GM19463 (cell line): ENCODE data around the gene DNAJB13.

ENCODE experiments used
- ATAC-seq: cut with Tn5 transposase; IDR thresholded peaks from one replicate; pipeline ENCODE4 v1.9.1; 2021; ENCODE audit warnings: mild to moderate bottlenecking, moderate library complexity; ENCODE audit not compliant: unreplicated experiment

Gene DNAJB13

GRCh38 chr11:73949912-73950311 lies 914 bp upstream of the DNAJB13 start:
- no peak for ATAC-seq

GRCh38 chr11:73951797-73952196 lies 971 bp downstream of the DNAJB13 start:
- no peak for ATAC-seq

GRCh38 chr11:73956876-73957653 lies 6.2 kb downstream of the DNAJB13 start:
- ATAC-seq = no peak

GRCh38 chr11:73957654-73958361 lies 7.0 kb downstream of the DNAJB13 start:
- ATAC-seq = no peak

GRCh38 chr11:73958521-73959141 lies 7.8 kb downstream of the DNAJB13 start:
- no peak for ATAC-seq

GRCh38 chr11:73961321-73961720 lies 10.5 kb downstream of the DNAJB13 start:
- no peak for ATAC-seq

- ATAC-seq = no peak
Observed at GRCh38 chr11:73962101-73962705, 11.4 kb downstream of the DNAJB13 start.

- no peak for ATAC-seq
Observed at GRCh38 chr11:73963861-73964260, 13.0 kb downstream of the DNAJB13 start.

- no peak for ATAC-seq
Observed at GRCh38 chr11:73965076-73965763, 14.4 kb downstream of the DNAJB13 start.

GRCh38 chr11:73965764-73966121 lies 14.9 kb downstream of the DNAJB13 start:
- no peak for ATAC-seq

GRCh38 chr11:73968356-73968966 lies 17.6 kb downstream of the DNAJB13 start:
- no peak for ATAC-seq

- ATAC-seq = no peak
Observed at GRCh38 chr11:73969091-73969490, 18.3 kb downstream of the DNAJB13 start.

GRCh38 chr11:73969991-73970800 lies 19.4 kb downstream of the DNAJB13 start:
- ATAC-seq = no peak

- ATAC-seq = no peak
Observed at GRCh38 chr11:73971175-73971719, 20.4 kb downstream of the DNAJB13 start.

- ATAC-seq = no peak
Observed at GRCh38 chr11:73972187-73972586, 21.4 kb downstream of the DNAJB13 start.

GRCh38 chr11:73972620-73973449 lies 22.0 kb downstream of the DNAJB13 start:
- ATAC-seq = no peak

- no peak for ATAC-seq
Observed at GRCh38 chr11:73974604-73975478, 24.0 kb downstream of the DNAJB13 start.

- ATAC-seq = no peak
Observed at GRCh38 chr11:73975479-73975757, 24.6 kb downstream of the DNAJB13 start.
